ENCODE data around the gene MAN1C1.

DNA sequence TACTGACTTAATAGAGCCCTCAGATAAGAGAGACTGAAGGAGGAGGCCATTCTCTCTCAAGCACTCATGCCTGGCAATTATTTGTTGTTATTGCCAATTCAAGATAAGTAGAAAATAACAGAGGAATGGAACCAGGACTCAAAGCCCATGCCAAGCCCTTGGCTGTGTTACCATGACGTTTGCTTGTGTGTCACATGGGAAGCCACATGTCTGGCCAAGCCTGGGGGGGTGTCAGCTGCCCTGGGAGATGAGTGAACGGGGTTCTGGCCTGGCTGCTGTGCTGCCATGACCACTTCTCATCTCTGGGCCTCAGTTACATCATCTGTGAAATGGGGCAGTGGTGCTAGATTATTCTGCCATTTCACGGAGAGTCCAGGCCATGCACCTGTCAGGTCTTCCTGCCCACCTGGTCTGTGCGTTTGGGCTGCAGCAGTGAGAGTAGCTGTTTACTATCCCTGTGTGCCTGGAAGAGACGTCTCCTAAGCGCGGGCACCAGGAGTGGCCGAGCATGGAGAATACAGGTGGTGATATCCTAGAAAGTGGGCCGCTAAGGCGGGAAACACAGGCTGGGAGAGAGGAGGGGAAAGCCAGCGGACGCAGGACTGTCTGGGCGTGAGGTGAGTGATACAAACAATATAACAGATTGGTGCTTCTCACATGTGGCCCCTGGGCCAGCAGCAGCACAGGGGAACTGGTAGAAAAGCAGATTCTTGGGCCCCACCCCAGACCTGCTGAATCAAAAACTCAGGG lies 67.8 kb downstream of the MAN1C1 start:
- no peak for TF ChIP-seq ZNF143 (CRISPR knock-in tag; IDR thresholded peaks at IDR 0.05)
- TF ChIP-seq NKRF (IDR thresholded peaks at IDR 0.05; ENCODE audit: borderline replicate concordance) = no peak
- TF ChIP-seq, protein P1, sequence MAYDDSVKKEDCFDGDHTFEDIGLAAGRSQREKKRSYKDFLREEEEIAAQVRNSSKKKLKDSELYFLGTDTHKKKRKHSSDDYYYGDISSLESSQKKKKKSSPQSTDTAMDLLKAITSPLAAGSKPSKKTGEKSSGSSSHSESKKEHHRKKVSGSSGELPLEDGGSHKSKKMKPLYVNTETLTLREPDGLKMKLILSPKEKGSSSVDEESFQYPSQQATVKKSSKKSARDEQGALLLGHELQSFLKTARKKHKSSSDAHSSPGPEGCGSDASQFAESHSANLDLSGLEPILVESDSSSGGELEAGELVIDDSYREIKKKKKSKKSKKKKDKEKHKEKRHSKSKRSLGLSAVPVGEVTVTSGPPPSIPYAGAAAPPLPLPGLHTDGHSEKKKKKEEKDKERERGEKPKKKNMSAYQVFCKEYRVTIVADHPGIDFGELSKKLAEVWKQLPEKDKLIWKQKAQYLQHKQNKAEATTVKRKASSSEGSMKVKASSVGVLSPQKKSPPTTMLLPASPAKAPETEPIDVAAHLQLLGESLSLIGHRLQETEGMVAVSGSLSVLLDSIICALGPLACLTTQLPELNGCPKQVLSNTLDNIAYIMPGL (CRISPR knock-in tag; IDR thresholded peaks at IDR 0.05) = no peak
- TF ChIP-seq ZNF347 (CRISPR knock-in tag; IDR thresholded peaks at IDR 0.05; ENCODE audit: low read depth) = no peak
- TF ChIP-seq ZNF232 (CRISPR knock-in tag; IDR thresholded peaks at IDR 0.05) = no peak
- TF ChIP-seq, protein P2, sequence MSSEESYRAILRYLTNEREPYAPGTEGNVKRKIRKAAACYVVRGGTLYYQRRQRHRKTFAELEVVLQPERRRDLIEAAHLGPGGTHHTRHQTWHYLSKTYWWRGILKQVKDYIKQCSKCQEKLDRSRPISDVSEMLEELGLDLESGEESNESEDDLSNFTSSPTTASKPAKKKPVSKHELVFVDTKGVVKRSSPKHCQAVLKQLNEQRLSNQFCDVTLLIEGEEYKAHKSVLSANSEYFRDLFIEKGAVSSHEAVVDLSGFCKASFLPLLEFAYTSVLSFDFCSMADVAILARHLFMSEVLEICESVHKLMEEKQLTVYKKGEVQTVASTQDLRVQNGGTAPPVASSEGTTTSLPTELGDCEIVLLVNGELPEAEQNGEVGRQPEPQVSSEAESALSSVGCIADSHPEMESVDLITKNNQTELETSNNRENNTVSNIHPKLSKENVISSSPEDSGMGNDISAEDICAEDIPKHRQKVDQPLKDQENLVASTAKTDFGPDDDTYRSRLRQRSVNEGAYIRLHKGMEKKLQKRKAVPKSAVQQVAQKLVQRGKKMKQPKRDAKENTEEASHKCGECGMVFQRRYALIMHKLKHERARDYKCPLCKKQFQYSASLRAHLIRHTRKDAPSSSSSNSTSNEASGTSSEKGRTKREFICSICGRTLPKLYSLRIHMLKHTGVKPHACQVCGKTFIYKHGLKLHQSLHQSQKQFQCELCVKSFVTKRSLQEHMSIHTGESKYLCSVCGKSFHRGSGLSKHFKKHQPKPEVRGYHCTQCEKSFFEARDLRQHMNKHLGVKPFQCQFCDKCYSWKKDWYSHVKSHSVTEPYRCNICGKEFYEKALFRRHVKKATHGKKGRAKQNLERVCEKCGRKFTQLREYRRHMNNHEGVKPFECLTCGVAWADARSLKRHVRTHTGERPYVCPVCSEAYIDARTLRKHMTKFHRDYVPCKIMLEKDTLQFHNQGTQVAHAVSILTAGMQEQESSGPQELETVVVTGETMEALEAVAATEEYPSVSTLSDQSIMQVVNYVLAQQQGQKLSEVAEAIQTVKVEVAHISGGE (CRISPR knock-in tag; IDR thresholded peaks at IDR 0.05) = no peak
- TF ChIP-seq EZH2 (IDR thresholded peaks at IDR 0.05; ENCODE audit: borderline replicate concordance, low read depth, low read length) = no peak
- no peak for TF ChIP-seq MTA3 (IDR thresholded peaks at IDR 0.05; ENCODE audit: borderline replicate concordance)
- no peak for TF ChIP-seq ZNF644 (tag; IDR thresholded peaks at IDR 0.05; ENCODE audit: low read depth)
- TF ChIP-seq CTCF (IDR thresholded peaks at IDR 0.05 in 2 of 3, conservative IDR thresholded peaks at IDR 0.05 in 1 of 3; ENCODE audit: insufficient read depth in 2 of 3, low read depth in 1 of 3, low read length in 3 of 3) = no peak
- no peak for TF ChIP-seq EP300 (IDR thresholded peaks at IDR 0.05; ENCODE audit: low read length)
